HG03432 (cell line): ENCODE data around the gene SLC19A2.
"Not testable (repeated sequence)": the region's sequence is repeated elsewhere in the genome, so short reads cannot be mapped to it uniquely, and the experiment has no call there.

Source experiments
- ATAC-seq: cut with Tn5 transposase; IDR thresholded peaks from one replicate; pipeline ENCODE4 v1.9.1; 2021; ENCODE audit warnings: mild to moderate bottlenecking, moderate library complexity; ENCODE audit not compliant: unreplicated experiment

SLC19A2 gene

DNA sequence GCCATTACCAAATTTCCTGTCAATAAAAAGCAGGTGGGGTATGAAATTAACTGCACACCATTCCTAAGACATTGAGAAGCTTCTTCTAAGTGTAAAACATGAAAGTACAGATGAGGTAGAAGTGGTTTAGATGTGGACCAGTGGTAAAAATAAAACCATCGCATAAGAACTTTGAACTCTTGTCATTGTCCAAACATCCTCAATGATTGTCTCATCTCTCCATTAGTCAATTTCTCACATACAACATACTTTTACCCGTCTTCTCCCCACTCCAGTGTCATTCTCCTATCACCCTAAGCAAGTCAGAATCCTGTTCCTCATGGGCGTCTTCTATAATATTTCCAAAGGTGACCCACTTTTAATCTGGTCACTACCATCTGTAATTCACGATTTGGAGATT lies 24.3 kb upstream of the SLC19A2 start:
- no peak for ATAC-seq

DNA sequence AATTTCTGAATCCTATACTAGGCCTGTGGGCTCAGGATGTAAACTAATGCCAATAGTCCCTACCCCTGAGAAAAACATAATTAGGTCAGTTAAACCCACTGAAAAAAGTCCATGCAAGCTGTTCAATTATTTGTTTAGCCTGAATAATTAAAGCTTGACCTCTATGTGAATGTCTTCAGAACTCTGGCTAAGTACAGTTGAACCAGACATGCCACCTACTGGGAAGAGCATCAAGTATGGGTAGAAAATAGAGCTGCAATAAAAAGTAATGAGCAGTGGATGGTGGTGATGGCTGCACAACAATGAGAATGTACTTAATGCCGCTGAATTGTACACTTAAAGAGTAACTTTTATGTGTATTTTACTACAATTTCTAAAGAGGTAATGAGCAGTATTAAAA lies 23.6 kb upstream of the SLC19A2 start:
- no peak for ATAC-seq

DNA sequence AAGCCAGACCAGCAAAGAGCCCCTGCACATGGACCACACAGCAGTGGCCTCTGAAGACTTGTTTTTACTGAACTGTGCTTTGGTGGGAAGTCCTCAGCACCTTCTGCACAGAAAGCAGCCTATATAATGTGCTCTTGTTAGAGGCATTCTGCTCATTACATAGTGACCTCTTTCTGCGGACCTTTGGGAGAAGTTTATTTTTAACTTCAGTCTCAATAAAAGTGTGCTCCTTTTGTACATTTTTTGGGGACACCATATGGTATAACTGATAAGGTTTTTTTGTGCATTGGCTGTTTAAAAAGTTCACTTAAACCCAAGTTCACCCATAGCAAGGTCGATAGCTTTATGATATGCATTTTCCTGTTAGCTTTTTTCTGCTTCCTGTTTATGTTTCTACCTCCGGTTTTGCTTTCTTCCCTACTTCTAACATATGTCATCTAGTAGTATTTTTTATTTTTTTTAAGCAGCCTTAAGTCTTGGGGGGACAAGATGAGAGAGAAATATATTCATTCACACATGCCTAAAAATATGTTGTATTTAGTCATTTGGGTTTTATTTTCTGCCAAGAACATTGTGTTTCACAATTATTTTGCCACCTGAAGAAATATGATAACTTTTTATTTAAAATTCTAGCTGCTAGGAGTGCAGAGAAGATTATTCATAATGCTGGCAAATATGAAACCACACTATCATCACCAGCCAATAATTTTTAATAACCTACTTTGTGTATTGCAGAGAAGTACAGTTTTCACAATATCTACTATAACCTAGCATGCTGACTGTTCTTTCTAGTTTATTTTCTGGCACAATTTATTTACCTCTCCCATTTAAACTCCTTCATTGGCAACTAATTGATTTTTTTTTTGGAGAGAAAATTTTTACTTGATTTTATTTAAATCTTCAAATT lies 22.9 kb upstream of the SLC19A2 start:
- ATAC-seq = no peak

DNA sequence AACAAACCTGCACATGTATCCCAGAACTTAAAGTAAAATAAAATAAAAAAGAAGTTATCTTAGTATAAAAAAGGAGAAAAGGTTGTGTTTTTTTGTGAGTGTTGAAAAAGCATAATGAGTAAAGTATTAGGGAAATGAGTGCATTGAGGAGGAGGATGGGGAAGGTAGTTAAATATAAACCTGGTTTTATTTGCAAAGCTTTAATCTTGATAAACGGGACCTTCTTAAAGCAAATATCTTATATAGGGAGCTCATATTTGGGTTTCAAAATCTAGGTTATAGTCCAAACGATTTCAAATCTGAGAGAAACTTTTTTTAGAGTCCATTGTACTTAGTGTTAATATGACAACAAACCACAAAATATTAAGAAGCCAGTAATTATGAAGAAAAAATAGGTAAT lies 21.7 kb upstream of the SLC19A2 start:
- no peak for ATAC-seq

GRCh38 chr1:169503601-169504000 lies 17.9 kb upstream of the SLC19A2 start:
- ATAC-seq = not testable (repeated sequence)

DNA sequence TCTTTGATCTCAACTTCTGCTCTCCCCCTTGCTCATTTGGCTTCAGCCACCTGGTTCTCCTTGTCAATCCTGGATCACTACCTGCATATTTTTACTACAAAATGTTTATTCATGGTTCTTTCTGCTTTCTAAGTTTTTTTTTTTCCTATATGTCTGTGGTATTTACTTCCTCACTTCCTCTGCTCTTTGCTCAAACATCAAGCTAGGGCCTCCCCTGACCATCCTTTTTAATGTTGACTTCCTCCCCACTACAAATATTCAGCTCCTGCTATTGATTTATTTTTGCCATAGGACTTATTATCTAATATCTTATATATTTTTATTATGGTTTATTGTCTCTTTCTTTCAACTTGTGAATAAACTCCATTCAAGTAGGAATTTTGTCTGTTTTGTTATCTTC lies 14.1 kb upstream of the SLC19A2 start:
- ATAC-seq = no peak

DNA sequence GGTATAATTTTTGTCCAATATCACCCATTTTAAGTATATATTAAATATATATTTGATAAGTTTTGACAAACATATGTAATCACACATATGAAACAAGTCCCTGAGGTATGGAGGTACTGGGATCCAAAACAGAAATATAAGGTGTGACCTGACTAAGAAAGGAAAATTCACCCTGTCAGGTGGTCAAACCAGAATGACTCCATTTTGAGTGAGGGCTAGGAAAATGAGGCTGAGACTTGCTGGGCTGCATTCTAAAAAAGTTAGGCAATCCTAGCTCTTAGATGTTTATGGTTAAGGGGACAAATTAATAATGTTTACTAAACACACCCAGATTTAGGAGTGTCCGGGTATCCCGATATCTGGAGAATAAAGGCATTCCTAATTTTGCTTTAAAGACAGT lies 11.6 kb upstream of the SLC19A2 start:
- no peak for ATAC-seq

GRCh38 chr1:169495916-169496315 lies 10.2 kb upstream of the SLC19A2 start:
- no peak for ATAC-seq

GRCh38 chr1:169495046-169495775 lies 9.5 kb upstream of the SLC19A2 start:
- ATAC-seq = no peak

DNA sequence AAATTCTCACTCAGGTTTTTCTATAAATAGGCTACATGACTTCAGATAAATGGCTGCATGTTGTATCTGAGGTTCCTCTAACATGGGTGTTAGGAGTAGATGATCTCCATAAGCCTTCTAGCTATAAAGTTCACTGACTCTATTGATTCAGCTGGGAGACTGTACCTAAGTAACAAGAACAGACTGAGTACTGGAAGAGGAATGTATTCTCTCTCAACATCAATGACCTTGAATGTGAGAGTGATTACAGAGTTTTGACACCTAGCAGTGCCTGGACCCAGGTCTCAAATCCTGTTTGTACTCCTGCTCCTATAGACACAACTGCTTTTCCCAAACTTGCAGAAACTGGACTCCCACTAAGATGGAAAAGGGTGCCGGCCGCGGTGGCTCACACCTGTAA lies 8.6 kb upstream of the SLC19A2 start:
- no peak for ATAC-seq

GRCh38 chr1:169493251-169493650 lies 7.5 kb upstream of the SLC19A2 start:
- ATAC-seq = no peak

DNA sequence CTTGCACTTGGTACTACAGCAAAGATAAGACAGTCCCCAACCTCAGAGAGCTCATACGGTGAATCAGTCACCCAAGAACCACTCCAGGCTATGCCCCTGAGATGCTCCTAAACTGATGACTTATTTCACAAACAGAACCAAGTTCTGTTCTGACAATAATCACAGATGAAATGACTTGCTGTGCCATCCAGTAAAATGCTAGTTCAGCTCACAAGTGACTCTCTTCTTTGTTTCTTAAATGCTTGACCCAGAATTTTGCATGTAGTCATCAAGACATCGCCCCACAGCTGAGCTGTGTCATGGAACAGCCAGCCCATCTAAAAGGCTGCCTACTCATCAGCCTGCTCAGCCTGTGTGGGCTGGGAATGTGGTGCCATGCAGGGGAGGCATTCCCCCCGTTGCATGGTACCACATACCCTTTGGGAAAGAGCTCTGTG lies 6.1 kb upstream of the SLC19A2 start:
- peak; percentile 77 for ATAC-seq

DNA sequence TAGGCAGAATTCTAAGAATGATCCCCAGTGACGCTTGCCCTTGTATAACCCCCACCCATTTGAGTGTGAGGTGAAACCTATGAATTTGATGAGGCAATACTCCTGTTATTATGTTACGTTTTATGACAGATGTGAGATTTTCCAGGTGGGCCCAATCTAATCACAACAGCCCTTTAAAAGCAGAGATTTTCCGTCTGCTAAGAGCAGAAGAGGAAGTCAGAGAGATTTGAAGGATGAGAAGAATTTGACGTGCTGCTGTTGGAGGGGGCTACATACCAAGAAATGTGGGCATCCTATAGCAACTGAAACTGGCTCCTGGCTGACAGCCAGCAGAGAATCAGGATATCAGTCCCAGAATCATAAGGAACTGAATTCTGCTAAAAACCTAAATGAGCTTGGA lies 2.4 kb upstream of the SLC19A2 start:
- ATAC-seq = no peak

GRCh38 chr1:169487561-169487960 lies 1.8 kb upstream of the SLC19A2 start:
- ATAC-seq = no peak

DNA sequence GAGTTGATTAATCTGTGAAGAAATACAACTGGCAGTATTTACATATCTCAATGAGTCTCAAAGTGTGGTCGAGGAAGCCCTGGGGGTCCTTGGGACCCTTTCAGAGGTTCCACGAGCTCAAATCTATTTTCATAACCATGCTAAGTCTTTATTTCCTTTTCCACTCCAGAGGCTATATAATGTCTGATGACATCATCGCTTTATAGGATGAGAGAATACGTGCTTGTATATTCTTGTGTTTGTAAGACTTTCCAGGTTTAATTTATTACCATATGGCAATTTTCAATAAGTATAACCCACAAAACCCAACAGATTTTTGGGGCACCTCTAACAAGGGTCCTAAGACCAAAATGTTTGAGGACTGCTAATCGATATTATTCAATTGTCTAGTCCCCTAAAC lies 1.4 kb upstream of the SLC19A2 start:
- ATAC-seq = no peak

GRCh38 chr1:169486281-169487051 lies 722 bp upstream of the SLC19A2 start:
- ATAC-seq = no peak

DNA sequence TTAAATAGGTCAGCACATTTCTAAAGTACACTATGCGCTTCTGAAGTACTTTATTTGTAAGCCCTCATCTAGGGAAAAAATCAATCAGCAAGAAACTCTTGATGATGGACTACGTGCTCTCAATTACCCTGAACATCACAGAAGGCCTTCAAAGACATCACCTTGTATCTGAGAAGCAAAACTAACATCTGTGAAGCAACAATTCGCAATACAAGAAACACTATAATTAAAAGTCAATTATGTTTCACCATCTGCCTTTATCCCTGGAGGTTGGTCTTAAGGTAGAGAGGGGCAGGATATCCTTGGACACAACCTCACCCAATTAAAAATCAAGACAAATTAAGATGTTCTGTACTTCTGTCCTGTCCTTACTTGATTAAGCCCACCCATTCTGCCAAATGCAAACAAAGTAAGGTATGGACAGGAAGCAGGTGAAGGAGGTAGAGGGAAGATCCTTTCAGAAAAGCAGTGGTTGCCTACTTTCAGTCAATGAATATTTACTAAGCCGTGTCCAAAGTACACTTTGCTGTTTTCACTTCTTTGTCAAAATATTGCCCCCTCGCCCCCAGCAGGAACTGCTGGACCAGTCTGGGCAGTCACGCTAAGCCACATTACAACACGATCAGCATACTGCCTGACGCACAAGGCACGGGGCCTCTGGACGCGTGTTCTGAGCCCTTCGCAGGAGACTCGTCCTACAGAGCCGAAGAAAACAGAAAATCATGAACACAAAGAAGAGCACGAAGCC lies 887 bp downstream of the SLC19A2 start:
- peak; percentile 29 for ATAC-seq

- no peak for ATAC-seq
Observed at GRCh38 chr1:169484101-169484500, 1.6 kb downstream of the SLC19A2 start.

- no peak for ATAC-seq
Observed at GRCh38 chr1:169483500-169483966, 2.2 kb downstream of the SLC19A2 start.

DNA sequence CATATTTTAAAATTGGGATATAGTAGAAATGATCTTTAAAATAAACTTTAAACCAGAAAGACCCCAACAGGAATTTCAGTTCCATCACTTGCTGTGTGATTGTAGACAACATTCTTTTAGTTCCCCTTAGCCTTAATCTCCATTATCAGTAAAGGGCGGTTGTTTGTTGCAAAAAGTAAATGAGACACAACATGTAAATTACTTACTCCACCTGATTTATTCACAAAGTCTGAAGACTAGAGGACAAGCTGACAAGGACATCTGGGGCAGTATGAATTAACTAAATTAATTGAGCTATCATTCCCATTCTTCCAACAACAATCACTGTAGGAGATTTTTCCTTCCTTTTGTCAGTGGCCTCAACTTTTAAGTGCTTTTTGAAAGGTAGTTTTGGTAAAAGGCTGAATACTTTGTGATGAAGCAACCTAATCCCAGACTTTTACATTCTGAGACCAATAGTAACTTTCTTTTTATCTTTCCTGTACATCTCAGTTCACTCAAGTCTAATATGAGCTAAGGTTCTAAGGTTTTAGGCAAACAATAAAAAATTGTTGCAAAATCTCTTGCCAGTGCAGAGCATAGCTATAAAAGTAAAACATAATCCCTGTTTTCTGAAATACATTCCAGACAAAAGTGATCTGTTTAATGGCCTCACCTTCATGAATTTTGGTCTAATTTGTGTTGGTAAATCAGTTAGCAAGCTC lies 6.2 kb downstream of the SLC19A2 start:
- no peak for ATAC-seq
